Retina (tissue), 1 donor: Measurements from ENCODE around the gene STPG3.
A peak's percentile ranks its signal among the peaks of the same experiment; 100 is the strongest.

Experiments
- DNase-seq: peaks from one replicate; pipeline ENCODE4 v3.0.0-alpha.2; 2016

Gene STPG3

GRCh38 chr9:137222190-137223077 is 28.7 kb upstream of the STPG3 start, which contains the start of gene RNF208:
Gene RNF208 (minus strand): TSS chr9:137222240. CDS start chr9:137221212, 1,028 bp downstream.
- no peak for DNase-seq

GRCh38 chr9:137223078-137223970 is 27.8 kb upstream of the STPG3 start:
- DNase-seq = peak; percentile 95

- no peak for DNase-seq
These were observed 26.0 kb upstream of the STPG3 start, which contains the start of gene CYSRT1 for GRCh38 chr9:137224830-137225694. Gene CYSRT1 (plus strand): TSS chr9:137225174. CDS start chr9:137225622, 448 bp downstream.

GRCh38 chr9:137225699-137226331 is 25.3 kb upstream of the STPG3 start:
- no peak for DNase-seq

- no peak for DNase-seq
These were observed 24.6 kb upstream of the STPG3 start for GRCh38 chr9:137226338-137227053.

GRCh38 chr9:137227054-137227852 is 23.8 kb upstream of the STPG3 start, which contains the start of gene RNF224:
Gene RNF224 (plus strand): TSS chr9:137227502. CDS start chr9:137228336, 834 bp downstream.
- DNase-seq = peak; percentile 84

- DNase-seq = no peak
These were observed 23.1 kb upstream of the STPG3 start for GRCh38 chr9:137227853-137228505.

- DNase-seq = no peak
These were observed 22.5 kb upstream of the STPG3 start for GRCh38 chr9:137228506-137228967.

- DNase-seq = no peak
These were observed 21.9 kb upstream of the STPG3 start for GRCh38 chr9:137228968-137229896.

- DNase-seq = no peak
These were observed 21.0 kb upstream of the STPG3 start for GRCh38 chr9:137229903-137230704.

GRCh38 chr9:137230705-137231371 is 20.2 kb upstream of the STPG3 start, which contains the start of gene SLC34A3:
Gene SLC34A3 (plus strand): TSS chr9:137230901. CDS start chr9:137231703, 802 bp downstream.
- DNase-seq = no peak

GRCh38 chr9:137231372-137232039 is 19.6 kb upstream of the STPG3 start:
- no peak for DNase-seq

- DNase-seq = no peak
These were observed 19.0 kb upstream of the STPG3 start for GRCh38 chr9:137232101-137232500.

GRCh38 chr9:137232510-137232909 is 18.6 kb upstream of the STPG3 start:
- DNase-seq = no peak

GRCh38 chr9:137233143-137233980 is 17.7 kb upstream of the STPG3 start:
- no peak for DNase-seq
